ENCODE results near the gene IL13RA1. TPM values are rescaled to one million over a fixed set of nuclear protein-coding genes. Genes with fewer than 3 reads are reported as not detected.

Gene IL13RA1
- total and polyA plus RNA-seq, 2 experiments from 2014 or later: 2.7 to 6.6 TPM

- TF ChIP-seq REST (IDR thresholded peaks at IDR 0.05; ENCODE audit: unreplicated experiment): no peak
Measured at GRCh38 chrX:118770133-118770760, 42.8 kb downstream of the IL13RA1 start (continued).

- H3K36me3 ChIP-seq (ENCODE audit: insufficient read depth): no peaks in the 10 kb centered on the region
- TF ChIP-seq JUNB (IDR thresholded peaks at IDR 0.05; ENCODE audit: unreplicated experiment): no peak
- no peak for TF ChIP-seq ZNF331 (CRISPR knock-in tag; IDR thresholded peaks at IDR 0.05; ENCODE audit: low read depth)
- TF ChIP-seq POLR2AphosphoS5 (IDR thresholded peaks at IDR 0.05; ENCODE audit: low read depth): no peak
- H3K27ac ChIP-seq (ENCODE audit: low read depth): no peak overlapping the region
- H3K4me1 ChIP-seq (ENCODE audit: insufficient read depth): no peaks in the 10 kb centered on the region
- no peaks in the 10 kb centered on the region for H4K20me1 ChIP-seq (replicated peaks; ENCODE audit: insufficient read depth)
- H3K4me2 ChIP-seq: no peak overlapping the region
- H2AFZ ChIP-seq: no peak overlapping the region
- no peaks in the 10 kb centered on the region for H3K27me3 Mint-ChIP-seq (ENCODE audit: insufficient read depth, low read depth, poor library complexity)
- DNase-seq (ENCODE audit: low spot score) (no peak), ATAC-seq (no peak)
- H3K4me3 Mint-ChIP-seq: no peak overlapping the region
- H3K4me3 ChIP-seq: no peak overlapping the region
- no peaks in the 10 kb centered on the region for H3K79me2 ChIP-seq (replicated peaks; ENCODE audit: insufficient read depth)
- H3K9me2 ChIP-seq (ENCODE audit: insufficient read depth): no peaks in the 10 kb centered on the region
- H3K36me3 Mint-ChIP-seq (ENCODE audit: low read depth): no peaks in the 10 kb centered on the region
- H3K27me3 ChIP-seq (ENCODE audit: insufficient read depth): no peaks in the 10 kb centered on the region
- no peak overlapping the region for H3K27ac Mint-ChIP-seq
- no peaks in the 10 kb centered on the region for H3F3A ChIP-seq (replicated peaks; ENCODE audit: low read depth)
- no peaks in the 10 kb centered on the region for H3K9me3 Mint-ChIP-seq
- no peaks in the 10 kb centered on the region for H3K4me1 Mint-ChIP-seq
Measured at GRCh38 chrX:118772051-118772450, 44.6 kb downstream of the IL13RA1 start.

GRCh38 chrX:118773782-118774181 is 46.4 kb downstream of the IL13RA1 start:
- no peak for ATAC-seq
- H3K36me3 ChIP-seq (ENCODE audit: insufficient read depth): no peaks in the 10 kb centered on the region
- no peaks in the 10 kb centered on the region for H3K9me2 ChIP-seq (ENCODE audit: insufficient read depth)
- TF ChIP-seq, protein P1, sequence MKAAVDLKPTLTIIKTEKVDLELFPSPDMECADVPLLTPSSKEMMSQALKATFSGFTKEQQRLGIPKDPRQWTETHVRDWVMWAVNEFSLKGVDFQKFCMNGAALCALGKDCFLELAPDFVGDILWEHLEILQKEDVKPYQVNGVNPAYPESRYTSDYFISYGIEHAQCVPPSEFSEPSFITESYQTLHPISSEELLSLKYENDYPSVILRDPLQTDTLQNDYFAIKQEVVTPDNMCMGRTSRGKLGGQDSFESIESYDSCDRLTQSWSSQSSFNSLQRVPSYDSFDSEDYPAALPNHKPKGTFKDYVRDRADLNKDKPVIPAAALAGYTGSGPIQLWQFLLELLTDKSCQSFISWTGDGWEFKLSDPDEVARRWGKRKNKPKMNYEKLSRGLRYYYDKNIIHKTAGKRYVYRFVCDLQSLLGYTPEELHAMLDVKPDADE (IDR thresholded peaks at IDR 0.05): no peak
- TF ChIP-seq JUNB (IDR thresholded peaks at IDR 0.05; ENCODE audit: unreplicated experiment) (no peak), EZH2phosphoT487 (IDR thresholded peaks at IDR 0.05; ENCODE audit: unreplicated experiment) (no peak), ZNF331 (CRISPR knock-in tag; IDR thresholded peaks at IDR 0.05; ENCODE audit: low read depth) (no peak), ZNF114 (CRISPR knock-in tag; IDR thresholded peaks at IDR 0.05) (no peak), NANOG (IDR thresholded peaks at IDR 0.05; ENCODE audit: borderline replicate concordance) (no peak), EZH2 (IDR thresholded peaks at IDR 0.05; ENCODE audit: low read depth, unreplicated experiment) (no peak), POLR2AphosphoS5 (IDR thresholded peaks at IDR 0.05; ENCODE audit: low read depth) (no peak)
- TF ChIP-seq, protein P2, sequence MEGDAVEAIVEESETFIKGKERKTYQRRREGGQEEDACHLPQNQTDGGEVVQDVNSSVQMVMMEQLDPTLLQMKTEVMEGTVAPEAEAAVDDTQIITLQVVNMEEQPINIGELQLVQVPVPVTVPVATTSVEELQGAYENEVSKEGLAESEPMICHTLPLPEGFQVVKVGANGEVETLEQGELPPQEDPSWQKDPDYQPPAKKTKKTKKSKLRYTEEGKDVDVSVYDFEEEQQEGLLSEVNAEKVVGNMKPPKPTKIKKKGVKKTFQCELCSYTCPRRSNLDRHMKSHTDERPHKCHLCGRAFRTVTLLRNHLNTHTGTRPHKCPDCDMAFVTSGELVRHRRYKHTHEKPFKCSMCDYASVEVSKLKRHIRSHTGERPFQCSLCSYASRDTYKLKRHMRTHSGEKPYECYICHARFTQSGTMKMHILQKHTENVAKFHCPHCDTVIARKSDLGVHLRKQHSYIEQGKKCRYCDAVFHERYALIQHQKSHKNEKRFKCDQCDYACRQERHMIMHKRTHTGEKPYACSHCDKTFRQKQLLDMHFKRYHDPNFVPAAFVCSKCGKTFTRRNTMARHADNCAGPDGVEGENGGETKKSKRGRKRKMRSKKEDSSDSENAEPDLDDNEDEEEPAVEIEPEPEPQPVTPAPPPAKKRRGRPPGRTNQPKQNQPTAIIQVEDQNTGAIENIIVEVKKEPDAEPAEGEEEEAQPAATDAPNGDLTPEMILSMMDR (conservative IDR thresholded peaks at IDR 0.05; ENCODE audit: low read depth in 2 of 2): no peak

More at GRCh38 chrX:118773782-118774181, 46.4 kb downstream of the IL13RA1 start:
- H3K4me3 Mint-ChIP-seq: no peak overlapping the region
- Histone ChIP-seq H3K4me1 (ENCODE audit: insufficient read depth) (no peaks in the 10 kb centered on the region), H3K79me2 (replicated peaks; ENCODE audit: insufficient read depth) (no peaks in the 10 kb centered on the region), H4K20me1 (replicated peaks; ENCODE audit: insufficient read depth) (no peaks in the 10 kb centered on the region), H3F3A (replicated peaks; ENCODE audit: low read depth) (no peaks in the 10 kb centered on the region), H3K27ac (ENCODE audit: low read depth) (no peak overlapping the region), H2AFZ (no peak overlapping the region), H3K4me2 (no peak overlapping the region), H3K27me3 (ENCODE audit: insufficient read depth) (no peaks in the 10 kb centered on the region), H3K4me3 (no peak overlapping the region)
- no peak overlapping the region for H3K27ac Mint-ChIP-seq
- no peaks in the 10 kb centered on the region for H3K36me3 Mint-ChIP-seq (ENCODE audit: low read depth)
- no peaks in the 10 kb centered on the region for H3K9me3 Mint-ChIP-seq
- DNase-seq (ENCODE audit: low spot score): no peak
- no peaks in the 10 kb centered on the region for H3K4me1 Mint-ChIP-seq
- no peaks in the 10 kb centered on the region for H3K27me3 Mint-ChIP-seq (ENCODE audit: insufficient read depth, low read depth, poor library complexity)

All from GM23338 (cell line).